ES-I3 (cell line): ENCODE data around the gene FADS2.

ENCODE experiments used
- H3K36me3 ChIP-seq: 2 replicates; pipeline ENCODE4 v1.6.1; 2013; ENCODE audit warnings: mild to moderate bottlenecking, low read length, control low read depth, moderate library complexity; ENCODE audit not compliant: insufficient read depth
- H3K4me1 ChIP-seq: 2 replicates; pipeline ENCODE4 v1.6.1; 2013; ENCODE audit warnings: mild to moderate bottlenecking, control low read depth, low read length; ENCODE audit not compliant: insufficient read depth
- H3K9ac ChIP-seq: 2 replicates; pipeline ENCODE4 v1.6.1; 2013; ENCODE audit warnings: low read depth, mild to moderate bottlenecking, low read length, moderate library complexity
- H3K9me3 ChIP-seq: 2 replicates; pipeline ENCODE4 v1.6.1; 2013; ENCODE audit warnings: mild to moderate bottlenecking, low read length, moderate library complexity; ENCODE audit not compliant: control insufficient read depth, insufficient read depth

The FADS2 gene

DNA sequence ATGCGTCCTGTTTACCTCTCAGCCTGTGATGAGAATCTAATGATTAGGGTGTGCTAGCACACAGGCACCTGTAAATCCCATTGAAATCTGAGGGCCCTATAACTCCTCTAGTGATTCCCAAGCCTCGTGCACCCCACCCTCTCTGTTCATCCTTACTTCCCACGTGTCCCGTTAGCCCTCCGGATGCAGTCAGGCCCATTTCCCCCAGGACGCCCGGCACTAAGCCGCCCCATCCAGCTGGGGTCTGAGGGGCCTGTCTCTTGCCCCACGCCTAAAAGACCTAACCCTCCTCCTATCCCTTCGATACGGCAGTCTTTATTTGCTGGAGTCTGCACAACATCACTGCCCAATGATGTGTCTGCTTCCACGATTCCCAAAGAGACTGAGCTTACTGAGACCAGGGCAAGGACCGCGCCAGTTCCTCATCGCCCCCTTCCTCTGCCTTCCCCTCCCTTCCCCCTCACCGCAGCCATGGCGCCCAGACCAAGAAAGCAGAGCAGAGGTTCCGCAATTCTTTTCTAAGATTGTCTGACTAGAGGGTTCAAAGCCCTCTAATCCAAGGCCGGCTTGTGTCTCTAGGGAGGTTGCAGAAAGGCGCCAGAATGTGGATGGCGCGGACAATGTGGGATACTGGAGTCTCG, 1.1 kb upstream of the FADS2 start:
- H3K36me3 ChIP-seq: peaks cover 3% of the 10 kb centered on the region; the same call in 1 of the 2 replicates
- peak overlapping the region; percentile 54 for H3K9ac ChIP-seq
- H3K9me3 ChIP-seq: no peaks in the 10 kb centered on the region
- H3K4me1 ChIP-seq: peaks cover 15% of the 10 kb centered on the region

DNA sequence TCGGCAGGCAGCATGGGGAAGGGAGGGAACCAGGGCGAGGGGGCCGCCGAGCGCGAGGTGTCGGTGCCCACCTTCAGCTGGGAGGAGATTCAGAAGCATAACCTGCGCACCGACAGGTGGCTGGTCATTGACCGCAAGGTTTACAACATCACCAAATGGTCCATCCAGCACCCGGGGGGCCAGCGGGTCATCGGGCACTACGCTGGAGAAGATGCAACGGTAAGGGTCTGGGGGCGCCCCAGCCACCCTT, 204 bp downstream of the FADS2 start:
- H3K9ac ChIP-seq: peak overlapping the region; percentile 54
- H3K4me1 ChIP-seq: peaks cover 15% of the 10 kb centered on the region
- no peaks in the 10 kb centered on the region for H3K9me3 ChIP-seq
- H3K36me3 ChIP-seq: peaks cover 3% of the 10 kb centered on the region; the same call in 1 of the 2 replicates

DNA sequence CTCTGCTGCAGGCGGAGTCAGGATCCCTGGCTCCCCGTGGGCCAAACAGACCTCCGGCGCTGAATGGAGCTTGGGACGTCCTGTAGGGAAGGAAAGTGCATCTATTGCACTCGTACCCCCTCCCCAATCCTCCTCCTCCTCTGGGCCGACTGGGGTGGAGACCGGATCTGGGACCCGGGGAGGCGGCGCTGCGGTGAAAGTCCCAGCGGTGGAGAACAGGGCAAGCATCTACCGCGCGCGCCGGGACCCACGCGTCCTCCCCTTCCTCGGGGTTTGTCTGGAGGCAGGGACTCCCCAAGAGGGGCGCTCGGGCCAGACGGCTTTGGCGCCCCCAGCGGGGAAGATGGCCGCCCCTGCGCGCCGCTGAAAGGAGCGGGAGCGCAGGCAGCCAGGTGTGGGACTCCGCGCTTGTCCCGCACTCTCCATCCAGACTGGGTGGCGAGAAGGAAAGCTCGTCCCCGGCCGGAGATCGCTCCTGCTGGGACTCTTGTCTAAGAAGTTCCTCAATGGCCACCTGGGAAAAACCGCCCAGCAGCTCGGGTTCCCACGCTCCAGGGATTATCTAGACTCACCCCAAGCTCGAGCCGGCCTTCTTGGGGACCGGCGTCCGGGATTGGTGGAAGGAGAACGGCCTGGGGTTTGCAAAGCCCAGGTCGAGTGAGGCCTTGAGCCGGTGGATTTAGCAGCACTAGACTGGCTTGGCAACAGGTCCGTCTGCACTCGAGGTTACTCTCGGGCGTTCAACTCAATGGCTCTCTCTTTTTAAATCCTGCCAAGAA, 718 bp downstream of the FADS2 start:
- peaks cover 17% of the 10 kb centered on the region for H3K4me1 ChIP-seq
- H3K9me3 ChIP-seq: no peaks in the 10 kb centered on the region
- peak overlapping the region; percentile 54 for H3K9ac ChIP-seq
- peaks cover 3% of the 10 kb centered on the region; the same call in 1 of the 2 replicates for H3K36me3 ChIP-seq

DNA sequence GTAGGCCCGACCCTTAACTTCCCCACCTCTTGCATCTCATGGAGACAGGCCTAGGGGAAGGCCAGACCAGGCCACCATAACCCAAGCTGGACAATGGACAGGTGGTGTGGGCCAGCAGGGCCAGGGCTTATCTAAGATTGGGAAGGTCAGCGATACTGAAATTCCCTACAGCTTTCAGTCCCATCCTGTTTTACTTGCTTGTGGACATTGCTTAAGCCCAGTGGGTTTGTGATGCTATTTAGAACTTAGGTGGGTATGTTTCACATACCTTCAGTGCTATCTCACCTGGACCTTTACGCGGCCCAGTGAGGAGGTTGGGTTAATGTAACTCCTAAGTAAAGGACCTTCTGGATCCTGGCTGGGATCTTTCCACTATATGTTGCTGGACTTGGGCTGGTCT, 1.7 kb downstream of the FADS2 start:
- Histone ChIP-seq H3K9me3 (no peaks in the 10 kb centered on the region), H3K9ac (peak overlapping the region; percentile 54), H3K36me3 (peaks cover 3% of the 10 kb centered on the region; the same call in 1 of the 2 replicates), H3K4me1 (peaks cover 26% of the 10 kb centered on the region)

DNA sequence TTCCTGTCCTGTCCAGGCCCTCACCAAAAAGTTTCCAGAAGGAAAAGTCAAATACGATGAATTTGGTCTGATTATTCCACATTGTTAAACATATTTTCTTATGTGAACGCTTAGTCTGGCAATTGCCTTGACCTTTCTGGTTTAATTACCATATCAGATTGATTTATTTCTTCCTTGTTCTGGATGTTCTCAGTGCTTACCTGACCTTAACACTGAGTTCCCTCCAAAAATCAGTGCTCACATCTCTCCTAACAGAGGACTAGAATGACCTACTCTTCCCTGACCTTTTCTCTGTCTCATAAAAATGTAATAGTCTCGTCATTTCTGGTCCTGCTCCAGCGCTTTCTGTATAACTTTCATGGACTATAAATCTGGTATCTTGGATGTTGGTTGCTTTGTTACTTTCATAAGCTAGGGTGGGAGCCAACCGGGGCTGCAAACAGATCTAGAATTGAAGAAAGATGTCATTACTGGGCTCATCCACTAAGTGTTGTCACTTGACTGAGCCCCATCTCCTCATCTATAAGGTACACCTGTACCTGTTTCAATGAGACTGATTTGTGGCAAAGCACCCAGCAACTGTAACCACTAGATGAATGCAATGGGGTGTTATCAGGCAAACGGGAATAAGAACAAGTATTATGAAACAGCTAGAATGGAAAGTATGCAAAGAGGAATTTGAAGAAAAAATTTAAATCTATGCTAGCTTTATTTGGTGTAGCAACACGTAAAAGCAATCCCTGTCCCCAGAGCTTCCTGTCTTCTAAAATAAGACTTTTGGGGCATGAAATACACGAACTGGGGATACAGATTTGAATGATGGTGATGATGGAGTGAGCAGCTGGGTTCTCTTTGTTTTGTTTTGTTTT, 2.4 kb downstream of the FADS2 start:
- H3K4me1 ChIP-seq: peaks cover 30% of the 10 kb centered on the region
- 0 out of 2 replicates have a peak overlapping the region, but pooled peaks have one; percentile 54 for H3K9ac ChIP-seq
- H3K9me3 ChIP-seq: no peaks in the 10 kb centered on the region
- H3K36me3 ChIP-seq: peaks cover 3% of the 10 kb centered on the region; the same call in 1 of the 2 replicates

DNA sequence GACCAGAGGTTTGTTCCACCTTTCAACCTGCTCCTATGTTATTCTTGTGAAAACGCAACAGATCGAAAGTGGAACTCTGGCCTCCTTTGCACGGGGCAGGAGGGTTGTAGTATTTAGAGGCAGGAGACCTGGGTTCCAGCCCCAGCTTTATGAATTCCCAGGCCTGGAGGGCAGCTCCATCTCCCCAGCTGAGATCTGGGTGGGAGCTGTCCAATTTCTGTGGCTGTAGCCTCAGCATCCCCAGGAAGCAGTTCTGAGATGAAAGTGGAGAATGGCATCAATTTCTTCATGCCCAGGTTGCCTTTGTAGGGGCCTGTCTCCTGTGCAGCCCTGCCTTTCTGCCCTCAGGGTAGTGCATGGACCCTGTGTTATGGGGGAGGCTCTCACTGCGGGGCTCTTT, 4.1 kb downstream of the FADS2 start:
- H3K9ac ChIP-seq: no peak overlapping the region
- H3K36me3 ChIP-seq: peaks cover 3% of the 10 kb centered on the region; the same call in 1 of the 2 replicates
- no peaks in the 10 kb centered on the region for H3K9me3 ChIP-seq
- peaks cover 21% of the 10 kb centered on the region for H3K4me1 ChIP-seq

DNA sequence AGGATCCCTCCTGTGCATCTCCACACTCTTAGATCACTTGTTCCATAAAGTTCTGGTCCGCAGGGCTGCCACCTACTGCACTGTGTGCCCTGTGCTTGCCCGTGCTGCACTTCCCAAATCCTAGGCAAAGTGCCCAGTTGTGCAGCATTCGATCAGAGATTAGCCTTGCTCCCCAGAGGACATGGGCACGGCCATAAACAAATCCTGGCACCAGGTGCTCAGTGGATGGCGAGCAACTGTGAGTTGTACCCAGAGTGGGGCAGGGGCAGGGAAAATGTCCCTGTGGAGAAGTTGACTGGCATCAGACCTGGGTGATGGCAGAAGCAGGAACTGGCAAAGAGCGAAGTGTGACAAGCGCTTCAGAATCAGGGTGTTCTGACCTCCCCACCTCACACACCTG, 4.7 kb downstream of the FADS2 start:
- no peaks in the 10 kb centered on the region for H3K9me3 ChIP-seq
- no peak overlapping the region for H3K9ac ChIP-seq
- H3K4me1 ChIP-seq: peaks cover 21% of the 10 kb centered on the region
- H3K36me3 ChIP-seq: peaks cover 3% of the 10 kb centered on the region; the same call in 1 of the 2 replicates

DNA sequence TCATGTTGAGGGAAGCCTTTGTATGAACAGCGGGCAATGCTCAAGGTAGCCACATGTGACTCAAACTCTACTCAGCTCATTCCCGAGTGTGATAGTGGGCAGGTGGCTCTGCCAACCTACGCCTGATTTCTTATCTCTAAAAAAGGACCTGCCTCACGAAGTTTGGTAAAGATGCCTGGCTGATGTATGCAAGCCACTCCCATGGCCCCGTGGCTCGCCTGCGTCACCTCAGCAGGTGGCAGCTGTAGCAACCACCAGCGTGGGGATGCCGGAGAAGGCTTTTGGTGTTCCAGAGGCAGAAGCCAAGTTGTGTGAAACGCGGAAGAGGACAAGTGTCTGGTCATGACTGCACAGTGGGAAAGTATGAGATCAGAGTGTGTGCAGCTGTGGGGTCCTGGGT, 5.4 kb downstream of the FADS2 start:
- Histone ChIP-seq H3K36me3 (peaks cover 3% of the 10 kb centered on the region; the same call in 1 of the 2 replicates), H3K9me3 (no peaks in the 10 kb centered on the region), H3K4me1 (peaks cover 21% of the 10 kb centered on the region), H3K9ac (no peak overlapping the region)

DNA sequence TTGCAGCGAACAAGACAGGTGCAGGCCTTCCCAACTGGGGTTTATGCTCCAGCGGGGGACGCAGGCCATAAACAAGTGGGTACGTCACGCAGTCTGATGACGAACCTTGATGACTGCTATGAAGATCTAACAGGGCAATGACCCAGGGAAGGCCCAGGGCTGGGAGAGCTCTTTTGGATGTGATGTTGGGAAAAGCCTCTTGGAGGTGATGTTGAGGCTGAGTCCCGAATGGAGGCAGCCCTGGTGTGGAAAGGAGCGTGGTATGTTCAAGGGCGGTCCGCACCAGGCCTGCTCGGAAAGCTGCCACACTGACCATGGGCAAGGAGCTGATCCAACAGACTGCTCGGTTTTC, 5.8 kb downstream of the FADS2 start:
- no peak overlapping the region for H3K9ac ChIP-seq
- H3K9me3 ChIP-seq: no peaks in the 10 kb centered on the region
- H3K36me3 ChIP-seq: peaks cover 3% of the 10 kb centered on the region; the same call in 1 of the 2 replicates
- H3K4me1 ChIP-seq: peaks cover 21% of the 10 kb centered on the region

DNA sequence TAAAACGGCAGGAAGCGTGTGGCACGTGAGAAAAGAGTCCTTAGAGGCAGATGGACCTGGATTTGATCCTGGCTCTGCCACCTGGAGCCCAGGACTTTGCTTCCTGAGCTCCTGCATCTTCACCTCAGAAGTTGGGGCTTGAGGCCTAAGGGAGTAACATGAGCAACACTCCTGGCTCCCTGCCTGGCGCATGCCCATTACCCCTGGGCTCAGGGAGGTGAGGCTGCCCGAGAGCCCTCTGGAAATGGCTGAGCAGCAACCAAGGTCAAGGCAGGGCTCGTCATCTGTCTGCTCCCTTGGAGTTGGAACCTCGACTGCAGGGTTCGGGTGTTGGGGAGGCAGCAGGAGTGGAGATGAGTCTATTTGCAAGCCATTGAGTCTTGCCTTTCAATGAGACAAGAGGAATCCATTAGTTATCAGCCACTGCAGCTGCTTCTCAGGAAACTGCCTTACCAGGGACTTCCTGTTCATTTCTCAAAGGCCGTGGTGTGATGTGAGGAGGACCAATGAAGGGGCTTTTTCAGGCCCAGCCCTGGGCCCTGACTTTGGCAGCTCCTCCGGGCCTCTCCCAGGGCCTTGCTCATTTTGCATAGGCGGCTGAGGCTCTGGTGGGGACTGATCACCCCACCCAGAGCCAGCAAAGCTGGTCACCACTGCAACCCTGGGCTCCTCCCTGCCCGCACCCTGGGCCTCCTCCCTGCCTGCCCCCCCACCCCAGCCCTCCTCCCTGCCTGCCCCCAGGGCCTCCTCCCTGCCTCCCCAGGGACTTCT, 6.4 kb downstream of the FADS2 start:
- Histone ChIP-seq H3K36me3 (peaks cover 3% of the 10 kb centered on the region; the same call in 1 of the 2 replicates), H3K4me1 (peaks cover 21% of the 10 kb centered on the region)

DNA sequence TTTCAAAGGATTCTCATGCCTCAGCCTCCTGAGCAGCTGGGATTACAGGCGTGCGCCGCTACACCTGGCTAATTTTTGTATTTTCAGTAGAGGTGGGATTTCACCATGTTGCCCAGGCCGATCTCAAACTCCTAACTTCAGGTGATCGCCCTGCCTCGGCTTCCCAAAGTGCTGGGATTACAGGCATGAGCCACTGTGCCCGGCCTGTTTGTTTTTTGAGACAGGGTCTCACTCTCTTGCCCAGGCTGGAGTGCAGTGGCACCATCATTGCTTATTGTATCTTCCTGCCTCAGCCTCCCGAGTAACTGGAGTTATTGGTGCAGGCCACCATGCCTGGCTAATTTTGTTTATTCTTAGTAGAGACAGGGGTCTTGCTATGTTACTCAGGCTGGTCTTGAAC, 8.1 kb downstream of the FADS2 start:
- Histone ChIP-seq H3K36me3 (peaks cover 16% of the 10 kb centered on the region), H3K9ac (no peak overlapping the region), H3K9me3 (no peaks in the 10 kb centered on the region), H3K4me1 (peaks cover 15% of the 10 kb centered on the region)

More for the DNA sequence above, 6.4 kb downstream of the FADS2 start:
- no peaks in the 10 kb centered on the region for H3K9me3 ChIP-seq
- no peak overlapping the region for H3K9ac ChIP-seq

DNA sequence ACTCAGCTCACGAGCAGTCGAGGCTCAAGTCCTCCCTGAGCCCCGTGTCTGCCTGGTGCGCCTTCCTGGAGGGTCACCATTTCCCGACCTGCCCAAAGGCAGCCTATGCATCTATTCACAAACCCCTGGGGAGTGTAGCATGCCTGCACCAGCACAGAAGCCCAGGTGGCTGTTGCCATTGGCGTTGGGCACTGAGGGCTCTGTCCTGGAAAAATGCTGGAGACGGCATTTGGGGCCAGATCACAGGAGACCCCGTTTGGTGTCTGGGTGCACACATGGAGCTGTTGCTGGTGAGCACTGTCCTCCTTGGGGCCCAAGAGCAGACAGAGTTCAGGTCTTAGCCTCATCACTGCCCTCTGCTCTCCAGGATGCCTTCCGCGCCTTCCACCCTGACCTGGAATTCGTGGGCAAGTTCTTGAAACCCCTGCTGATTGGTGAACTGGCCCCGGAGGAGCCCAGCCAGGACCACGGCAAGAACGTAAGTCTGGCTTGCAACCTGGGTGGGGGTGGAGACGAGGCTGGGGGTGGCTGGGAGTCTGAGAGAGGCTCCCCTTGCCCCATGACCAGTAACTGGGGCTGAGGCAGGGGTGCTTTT, 9.4 kb downstream of the FADS2 start:
- H3K9ac ChIP-seq: no peak overlapping the region
- H3K36me3 ChIP-seq: peaks cover 16% of the 10 kb centered on the region

DNA sequence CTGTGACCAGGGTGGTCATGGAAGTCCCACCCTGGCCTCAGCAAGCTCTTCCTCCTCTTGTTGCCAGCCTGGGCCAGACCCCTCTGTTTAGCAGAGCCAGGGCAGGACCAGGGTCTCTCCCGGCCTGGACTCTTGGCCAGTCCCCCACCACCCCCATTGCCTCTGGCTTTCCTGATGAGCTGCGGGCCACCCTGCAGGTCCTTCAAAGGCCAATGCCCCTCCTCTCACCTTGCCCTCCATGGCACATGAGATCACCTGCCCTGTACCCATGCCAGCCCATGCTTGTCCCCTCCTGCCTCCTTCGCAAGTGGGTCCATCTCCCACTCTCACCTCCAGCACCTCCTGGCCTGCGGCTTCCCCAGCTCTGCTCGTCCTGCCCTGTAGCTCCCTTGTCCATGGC, 10.4 kb downstream of the FADS2 start:
- H3K36me3 ChIP-seq: peaks cover 16% of the 10 kb centered on the region
- no peak overlapping the region for H3K9ac ChIP-seq
- no peaks in the 10 kb centered on the region for H3K9me3 ChIP-seq
- peaks cover 15% of the 10 kb centered on the region for H3K4me1 ChIP-seq

More for the DNA sequence above, 9.4 kb downstream of the FADS2 start:
- H3K9me3 ChIP-seq: no peaks in the 10 kb centered on the region
- peaks cover 15% of the 10 kb centered on the region for H3K4me1 ChIP-seq
